AG09309 (cell line): ENCODE results near the gene FOXN3.

Experiments used
- DNase-seq: peaks from one replicate; pipeline ENCODE4 v3.0.0-alpha.2; 2010; ENCODE audit warnings: low read depth
- H3K4me3 ChIP-seq: 2 replicates; pipeline ENCODE4 v1.5.1; 2011; ENCODE audit warnings: mild to moderate bottlenecking, low read depth, low read length, moderate library complexity; ENCODE audit not compliant: control insufficient read depth
- TF ChIP-seq, protein P1 (sequence below): IDR thresholded peaks from 2 replicates; pipeline ENCODE4 v1.5.1; 2011; ENCODE audit warnings: mild to moderate bottlenecking, low read depth, low read length, inconsistent platforms; ENCODE audit not compliant: insufficient read depth, control insufficient read depth; ENCODE audit errors: missing control alignments

FOXN3 gene

DNA sequence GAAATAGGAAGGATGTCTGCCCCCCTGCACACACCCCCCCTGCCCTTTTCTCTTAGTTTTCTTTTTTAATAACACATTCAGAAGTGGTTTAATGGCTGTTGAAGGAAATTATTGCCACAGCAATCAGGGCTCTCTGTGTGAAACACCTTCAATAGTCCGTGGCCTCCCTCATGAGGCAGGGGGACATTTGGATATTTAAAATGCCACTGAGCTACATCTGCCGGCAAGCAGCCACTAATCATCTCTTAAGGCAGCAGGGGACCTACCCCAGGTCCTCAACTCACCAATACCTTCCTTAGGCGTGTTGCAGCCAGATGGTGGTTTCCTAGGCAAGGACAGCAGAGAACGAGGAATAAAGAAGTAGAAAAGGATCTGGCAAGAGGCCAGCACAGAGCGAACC is 309.4 kb downstream of the FOXN3 start:
- H3K4me3 ChIP-seq, result no peak overlapping the region
- no peak for DNase-seq
- TF ChIP-seq, protein P1, sequence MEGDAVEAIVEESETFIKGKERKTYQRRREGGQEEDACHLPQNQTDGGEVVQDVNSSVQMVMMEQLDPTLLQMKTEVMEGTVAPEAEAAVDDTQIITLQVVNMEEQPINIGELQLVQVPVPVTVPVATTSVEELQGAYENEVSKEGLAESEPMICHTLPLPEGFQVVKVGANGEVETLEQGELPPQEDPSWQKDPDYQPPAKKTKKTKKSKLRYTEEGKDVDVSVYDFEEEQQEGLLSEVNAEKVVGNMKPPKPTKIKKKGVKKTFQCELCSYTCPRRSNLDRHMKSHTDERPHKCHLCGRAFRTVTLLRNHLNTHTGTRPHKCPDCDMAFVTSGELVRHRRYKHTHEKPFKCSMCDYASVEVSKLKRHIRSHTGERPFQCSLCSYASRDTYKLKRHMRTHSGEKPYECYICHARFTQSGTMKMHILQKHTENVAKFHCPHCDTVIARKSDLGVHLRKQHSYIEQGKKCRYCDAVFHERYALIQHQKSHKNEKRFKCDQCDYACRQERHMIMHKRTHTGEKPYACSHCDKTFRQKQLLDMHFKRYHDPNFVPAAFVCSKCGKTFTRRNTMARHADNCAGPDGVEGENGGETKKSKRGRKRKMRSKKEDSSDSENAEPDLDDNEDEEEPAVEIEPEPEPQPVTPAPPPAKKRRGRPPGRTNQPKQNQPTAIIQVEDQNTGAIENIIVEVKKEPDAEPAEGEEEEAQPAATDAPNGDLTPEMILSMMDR, result no peak
